Left ventricle myocardium inferior (tissue), 1 donor: ENCODE results near the gene KRTAP3-1. TPM values are rescaled to one million over a fixed set of nuclear protein-coding genes. Genes with fewer than 3 reads are reported as not detected.
"Not testable (repeated sequence)": the region's sequence is repeated elsewhere in the genome, so short reads cannot be mapped to it uniquely, and the experiment has no call there.

Experiments used
- DNase-seq: peaks from one replicate; pipeline ENCODE4 v3.0.0-alpha.2; 2020
- H3K27ac ChIP-seq: fragments of 200-600 bp; replicated peaks from 2 replicates; pipeline ENCODE4 v1.8.0; 2021
- H3K27me3 ChIP-seq: fragments of 200-600 bp; 2 replicates; pipeline ENCODE4 v1.8.0; 2021; ENCODE audit warnings: low read depth
- H3K36me3 ChIP-seq: fragments of 200-600 bp; 2 replicates; pipeline ENCODE4 v1.8.0; 2021
- H3K4me1 ChIP-seq: fragments of 200-600 bp; 2 replicates; pipeline ENCODE4 v1.8.0; 2021
- H3K4me3 ChIP-seq: fragments of 200-600 bp; 2 replicates; pipeline ENCODE4 v1.8.0; 2021; ENCODE audit warnings: mild to moderate bottlenecking, moderate library complexity
- H3K9me3 ChIP-seq: fragments of 200-600 bp; replicated peaks from 2 replicates; pipeline ENCODE4 v1.8.0; 2021
- intact Hi-C: fragments of 100-400 bp; cut with micrococcal nuclease; formaldehyde crosslinking; loops from one replicate; pipeline ENCODE4 v1.11.0; 2022
- total RNA-seq: library from RNA; stranded (reverse); fragmentation: NEBNext Ultra II Directional; extraction: Animal tissue kit (Norgen Biotek cat#: 25700); gene quantifications from one replicate; pipeline ENCODE4 v1.2.1, GENCODE V29; 2021
- TF ChIP-seq, protein P1 (sequence below): fragments of 200-600 bp; IDR thresholded peaks from 2 replicates; pipeline ENCODE4 v1.8.0; 2021; ENCODE audit warnings: antibody characterized with exemption, mild to moderate bottlenecking, borderline replicate concordance
- donor health status: DM: no; HTN: yes; CAD: no; lungs with severe emphysema.

The KRTAP3-1 gene
- total RNA-seq, 1 donor from 2014 or later, result not detected

DNA sequence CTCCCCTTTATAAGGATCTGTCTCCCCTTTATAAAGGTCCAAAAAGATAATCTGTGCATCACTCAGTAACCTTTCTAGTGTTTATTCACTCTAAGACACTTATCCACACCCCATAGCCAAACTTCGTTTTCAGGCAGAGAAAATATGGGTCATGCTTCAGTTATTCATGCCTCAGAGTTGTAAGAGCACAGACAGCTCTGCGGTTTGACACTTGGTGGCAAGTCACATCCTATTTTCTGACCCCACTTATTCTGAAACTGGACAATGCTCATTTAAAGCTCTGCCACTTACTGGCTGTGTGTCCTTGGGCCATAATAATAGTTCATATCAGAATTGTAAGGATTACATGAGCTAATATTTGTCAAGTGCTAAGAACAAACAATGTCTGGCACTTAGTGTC lies 40.2 kb upstream of the KRTAP3-1 start:
- TF ChIP-seq, protein P1, sequence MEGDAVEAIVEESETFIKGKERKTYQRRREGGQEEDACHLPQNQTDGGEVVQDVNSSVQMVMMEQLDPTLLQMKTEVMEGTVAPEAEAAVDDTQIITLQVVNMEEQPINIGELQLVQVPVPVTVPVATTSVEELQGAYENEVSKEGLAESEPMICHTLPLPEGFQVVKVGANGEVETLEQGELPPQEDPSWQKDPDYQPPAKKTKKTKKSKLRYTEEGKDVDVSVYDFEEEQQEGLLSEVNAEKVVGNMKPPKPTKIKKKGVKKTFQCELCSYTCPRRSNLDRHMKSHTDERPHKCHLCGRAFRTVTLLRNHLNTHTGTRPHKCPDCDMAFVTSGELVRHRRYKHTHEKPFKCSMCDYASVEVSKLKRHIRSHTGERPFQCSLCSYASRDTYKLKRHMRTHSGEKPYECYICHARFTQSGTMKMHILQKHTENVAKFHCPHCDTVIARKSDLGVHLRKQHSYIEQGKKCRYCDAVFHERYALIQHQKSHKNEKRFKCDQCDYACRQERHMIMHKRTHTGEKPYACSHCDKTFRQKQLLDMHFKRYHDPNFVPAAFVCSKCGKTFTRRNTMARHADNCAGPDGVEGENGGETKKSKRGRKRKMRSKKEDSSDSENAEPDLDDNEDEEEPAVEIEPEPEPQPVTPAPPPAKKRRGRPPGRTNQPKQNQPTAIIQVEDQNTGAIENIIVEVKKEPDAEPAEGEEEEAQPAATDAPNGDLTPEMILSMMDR, result no peak
- no peaks in the 10 kb centered on the region for H3K4me1 ChIP-seq
- no peak for DNase-seq
- intact Hi-C loops, result no loop called here
- peaks cover 64% of the 10 kb centered on the region for H3K27me3 ChIP-seq
- H3K27ac ChIP-seq, result no peak overlapping the region
- H3K9me3 ChIP-seq, result peaks cover 6% of the 10 kb centered on the region
- no peak overlapping the region for H3K4me3 ChIP-seq
- H3K36me3 ChIP-seq, result no peaks in the 10 kb centered on the region

DNA sequence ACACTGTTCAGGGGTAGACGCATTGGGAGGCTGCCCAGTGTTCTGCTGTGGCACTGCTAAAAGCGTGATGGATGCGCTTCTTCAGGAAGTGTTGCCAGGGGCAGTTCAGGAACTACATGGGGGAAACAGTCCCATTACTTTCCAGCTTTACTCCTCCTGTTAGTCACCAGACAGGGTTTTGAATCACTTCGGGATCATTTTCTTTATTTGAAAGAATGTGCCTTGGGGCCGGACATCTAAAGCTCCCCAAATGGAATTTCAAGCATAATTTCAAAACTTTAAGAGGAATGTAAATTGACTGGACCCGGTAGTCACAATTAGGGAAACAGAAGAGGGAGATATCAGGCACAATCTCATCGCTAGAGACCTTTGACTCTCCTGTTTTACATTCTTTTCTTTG lies 39.5 kb upstream of the KRTAP3-1 start:
- no peak overlapping the region for H3K27ac ChIP-seq
- H3K4me3 ChIP-seq, result no peak overlapping the region
- TF ChIP-seq, protein P1, result no peak

DNA sequence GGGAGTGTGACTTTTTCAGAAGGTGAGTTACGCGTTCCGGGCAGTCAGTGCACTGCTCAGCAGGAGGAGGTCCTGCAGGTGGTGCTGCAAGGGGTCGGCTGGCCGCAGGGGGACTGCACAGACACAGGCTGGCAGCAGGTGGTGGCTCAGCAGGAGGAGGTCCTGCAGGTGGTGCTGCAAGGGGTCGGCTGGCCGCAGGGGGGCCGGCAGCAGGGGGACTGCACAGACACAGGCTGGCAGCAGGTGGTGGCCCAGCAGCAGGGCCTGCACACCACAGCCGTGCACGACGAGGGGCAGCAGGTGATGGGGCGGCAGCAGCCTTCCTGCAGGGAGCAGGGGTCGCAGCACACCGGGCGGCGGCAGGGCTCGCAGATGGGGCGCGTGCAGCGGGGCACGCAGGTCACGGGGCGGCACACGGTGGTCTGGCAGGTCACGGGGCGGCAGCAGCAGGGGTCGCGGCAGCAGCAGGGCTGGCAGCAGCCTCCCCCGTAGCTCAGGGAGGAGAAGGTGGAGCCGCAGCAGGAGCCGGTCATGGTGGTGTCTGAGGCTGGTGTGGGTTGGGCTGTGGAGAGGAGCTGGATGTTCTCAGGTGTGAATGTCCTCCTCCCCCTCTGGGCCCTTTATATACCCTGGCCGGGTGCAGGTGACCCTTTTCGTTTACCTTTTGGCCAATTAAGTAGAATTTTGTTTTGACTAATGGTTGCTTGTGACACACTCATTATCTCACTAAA lies 38.0 kb upstream of the KRTAP3-1 start, which contains the start of gene KRTAP2-1:
Gene KRTAP2-1 (minus strand): TSS at position 582 of the 731 bp plus-strand sequence. CDS start 49 bp downstream, at position 533.
- H3K27ac ChIP-seq, intact Hi-C loops, DNase-seq, H3K4me1 ChIP-seq, H3K36me3 ChIP-seq, H3K4me3 ChIP-seq: not testable (repeated sequence)
- Histone ChIP-seq H3K9me3 (peaks cover 11% of the 10 kb centered on the region), H3K27me3 (peaks cover 60% of the 10 kb centered on the region)

More for the DNA sequence above, 39.5 kb upstream of the KRTAP3-1 start:
- intact Hi-C loops, result no loop called here
- Histone ChIP-seq H3K4me1 (no peaks in the 10 kb centered on the region), H3K36me3 (no peaks in the 10 kb centered on the region), H3K9me3 (peaks cover 7% of the 10 kb centered on the region), H3K27me3 (peaks cover 59% of the 10 kb centered on the region)
- DNase-seq, result no peak

DNA sequence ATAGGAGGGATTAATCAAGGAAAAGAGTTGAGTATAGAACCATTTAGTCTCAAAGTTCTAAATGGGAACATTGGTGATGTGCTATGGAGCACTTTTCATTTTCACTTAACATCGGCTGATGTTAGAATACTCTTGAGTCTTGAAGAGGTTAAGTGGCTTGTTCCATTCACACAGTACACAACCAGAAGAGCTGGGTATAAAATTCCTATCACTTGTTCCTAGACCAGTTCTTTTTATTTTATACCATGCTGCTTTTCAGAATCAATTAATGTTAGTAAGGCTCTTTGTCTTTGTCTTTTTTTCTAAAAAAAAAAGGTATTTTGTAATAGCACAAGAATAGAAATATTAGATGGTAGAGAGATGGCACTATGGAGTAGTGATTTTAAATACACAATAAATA lies 34.0 kb upstream of the KRTAP3-1 start:
- no peaks in the 10 kb centered on the region for H3K36me3 ChIP-seq
- H3K27ac ChIP-seq, result no peak overlapping the region
- H3K27me3 ChIP-seq, result peaks cover 48% of the 10 kb centered on the region
- H3K4me1 ChIP-seq, result no peaks in the 10 kb centered on the region
- no peak overlapping the region for H3K4me3 ChIP-seq
- H3K9me3 ChIP-seq, result peaks cover 11% of the 10 kb centered on the region
- intact Hi-C loops, result no loop called here
- DNase-seq, result no peak
- TF ChIP-seq, protein P1, result no peak

DNA sequence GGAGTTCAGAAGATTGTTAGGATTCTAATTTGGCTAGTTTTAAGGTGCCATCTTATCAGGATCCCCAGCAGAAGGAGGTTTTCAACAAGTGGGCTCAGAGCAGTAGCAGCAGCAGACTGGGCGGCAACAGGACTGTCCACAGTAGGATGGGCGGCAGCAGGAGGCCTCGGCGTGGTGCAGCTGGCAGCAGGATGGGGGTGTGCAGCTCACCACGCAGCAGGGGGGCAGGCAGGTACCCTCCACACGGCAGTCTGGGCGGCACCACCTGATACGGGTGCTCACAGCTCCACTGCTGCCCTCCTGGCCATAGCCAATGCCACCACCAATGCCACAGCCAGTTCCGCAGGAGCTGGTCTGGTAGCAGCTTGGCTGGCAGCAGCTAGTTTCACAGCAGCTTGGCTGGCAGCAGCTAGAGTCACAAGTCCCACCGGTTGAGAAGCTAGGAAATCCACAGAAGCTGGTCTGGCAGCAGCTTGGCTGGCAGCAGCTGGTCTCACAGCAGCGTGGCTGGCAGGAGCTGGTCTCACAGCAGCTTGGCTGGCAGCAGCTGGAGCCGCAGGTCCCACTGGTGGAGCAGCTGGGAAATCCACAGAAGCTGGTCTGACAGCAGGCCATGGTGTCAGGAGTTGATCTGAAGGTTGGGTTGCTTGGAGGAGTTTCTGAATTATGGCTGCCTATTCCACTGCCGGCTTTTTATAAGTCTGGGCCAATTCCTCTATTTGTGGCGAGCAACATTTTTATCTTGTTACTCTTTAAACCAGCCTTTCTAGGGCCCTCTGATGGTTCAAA lies 32.0 kb upstream of the KRTAP3-1 start, which contains the start of gene KRTAP1-1:
Gene KRTAP1-1 (minus strand): TSS at position 668 of the 789 bp plus-strand sequence. CDS start 53 bp downstream, at position 615.
- intact Hi-C loops, H3K4me1 ChIP-seq, H3K27ac ChIP-seq, H3K4me3 ChIP-seq, DNase-seq, H3K36me3 ChIP-seq: not testable (repeated sequence)
- peaks cover 51% of the 10 kb centered on the region for H3K27me3 ChIP-seq
- peaks cover 11% of the 10 kb centered on the region for H3K9me3 ChIP-seq

DNA sequence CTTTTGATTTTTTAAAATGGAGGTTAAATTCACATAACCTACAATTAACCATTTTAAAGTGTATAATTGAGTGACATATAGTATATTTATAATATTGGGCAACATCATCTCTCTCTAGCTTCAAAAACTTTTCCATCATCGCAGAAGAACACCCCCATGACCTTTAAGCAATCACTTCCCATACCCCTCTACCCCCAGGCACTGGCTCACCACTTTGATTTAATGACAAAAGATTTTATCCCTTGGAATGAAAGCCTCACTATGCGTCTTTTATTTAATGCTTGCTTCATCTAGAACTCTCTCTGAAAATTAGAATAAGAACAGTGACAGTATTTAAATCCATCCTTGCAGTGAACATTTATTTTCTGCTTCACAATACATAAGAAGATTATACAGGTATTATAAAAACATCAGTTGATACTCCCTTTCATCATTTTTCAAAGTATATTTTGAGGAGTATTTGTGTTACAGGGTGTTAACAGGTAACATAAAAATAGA lies 29.0 kb upstream of the KRTAP3-1 start:
- TF ChIP-seq, protein P1, result no peak
- no peaks in the 10 kb centered on the region for H3K4me1 ChIP-seq
- DNase-seq, result no peak
- H3K4me3 ChIP-seq, result no peak overlapping the region
- no peak overlapping the region for H3K27ac ChIP-seq
- peaks cover 4% of the 10 kb centered on the region for H3K9me3 ChIP-seq
- H3K27me3 ChIP-seq, result peaks cover 53% of the 10 kb centered on the region
- H3K36me3 ChIP-seq, result no peaks in the 10 kb centered on the region
- intact Hi-C loops, result no loop called here

DNA sequence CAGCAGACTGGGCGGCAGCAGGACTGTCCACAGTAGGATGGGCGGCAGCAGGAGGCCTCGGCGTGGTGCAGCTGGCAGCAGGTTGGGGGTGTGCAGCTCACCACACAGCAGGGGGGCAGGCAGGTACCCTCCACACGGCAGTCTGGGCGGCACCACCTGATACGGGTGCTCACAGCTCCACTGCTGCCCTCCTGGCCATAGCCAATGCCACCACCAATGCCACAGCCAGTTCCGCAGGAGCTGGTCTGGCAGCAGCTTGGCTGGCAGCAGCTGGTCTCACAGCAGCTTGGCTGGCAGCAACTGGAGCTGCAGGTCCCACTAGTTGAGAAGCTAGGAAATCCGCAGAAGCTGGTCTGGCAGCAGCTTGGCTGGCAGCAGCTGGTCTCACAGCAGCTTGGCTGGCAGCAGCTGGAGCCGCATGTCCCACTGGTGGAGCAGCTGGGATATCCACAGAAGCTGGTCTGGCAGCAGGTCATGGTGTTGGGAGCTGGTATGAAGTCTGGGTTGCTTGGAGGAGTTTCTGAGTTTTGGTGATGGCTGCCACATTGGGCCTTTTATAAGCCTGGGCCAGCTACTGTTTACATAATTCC lies 25.5 kb upstream of the KRTAP3-1 start, which contains the start of gene KRTAP1-3:
Gene KRTAP1-3 (minus strand): TSS at position 529 of the 590 bp plus-strand sequence. CDS start 53 bp downstream, at position 476.
- H3K4me1 ChIP-seq, H3K27ac ChIP-seq, H3K9me3 ChIP-seq, H3K36me3 ChIP-seq, DNase-seq, intact Hi-C loops, H3K4me3 ChIP-seq: not testable (repeated sequence)
- H3K27me3 ChIP-seq, result peaks cover 64% of the 10 kb centered on the region
